Neuronal stem cell (in vitro differentiated cells): ENCODE measurements around the gene TSSK6.

ENCODE experiments used
- DNase-seq: peaks from one replicate; pipeline ENCODE4 v3.0.0-alpha.2; 2013; ENCODE audit warnings: low spot score
- H2AFZ ChIP-seq: one replicate; pipeline ENCODE4 v1.6.1; 2013; ENCODE audit warnings: mild to moderate bottlenecking, low read length, inconsistent platforms
- H2AK5ac ChIP-seq: 2 replicates; pipeline ENCODE4 v1.6.1; 2013; ENCODE audit warnings: low read depth, mild to moderate bottlenecking, inconsistent platforms, low read length, moderate library complexity, mixed read lengths
- H2BK120ac ChIP-seq: 2 replicates; pipeline ENCODE4 v1.6.1; 2013; ENCODE audit warnings: low read depth, mild to moderate bottlenecking, inconsistent platforms, low read length, moderate library complexity, mixed read lengths
- H2BK12ac ChIP-seq: one replicate; pipeline ENCODE4 v1.6.1; 2013; ENCODE audit warnings: low read length, inconsistent platforms
- H2BK15ac ChIP-seq: 2 replicates; pipeline ENCODE4 v1.6.1; 2013; ENCODE audit warnings: mild to moderate bottlenecking, low read length, inconsistent platforms, mixed read lengths
- H2BK5ac ChIP-seq: one replicate; pipeline ENCODE4 v1.6.1; 2013; ENCODE audit warnings: inconsistent platforms, mild to moderate bottlenecking, low read length, moderate library complexity
- H3K14ac ChIP-seq: one replicate; pipeline ENCODE4 v1.6.1; 2013; ENCODE audit warnings: low read length, inconsistent platforms
- H3K18ac ChIP-seq: 2 replicates; pipeline ENCODE4 v1.6.1; 2013; ENCODE audit warnings: low read length, inconsistent platforms
- H3K23ac ChIP-seq: 2 replicates; pipeline ENCODE4 v1.6.1; 2013; ENCODE audit warnings: low read depth, mild to moderate bottlenecking, mixed read lengths, low read length, inconsistent platforms; ENCODE audit not compliant: poor library complexity
- H3K27ac ChIP-seq: replicated peaks from 3 replicates; pipeline ENCODE4 v1.5.1; 2013; ENCODE audit warnings: low read length, inconsistent platforms
- H3K27me3 ChIP-seq, 3 experiments: 2 replicates each; pipeline ENCODE4 v1.6.1; 2013; ENCODE audit warnings: low read length in 3 of 3, mild to moderate bottlenecking in 2 of 3, inconsistent platforms in 1 of 3, low read depth in 1 of 3, mixed read lengths in 1 of 3, moderate library complexity in 1 of 3; ENCODE audit not compliant: control insufficient read depth in 3 of 3, insufficient read depth in 3 of 3
- H3K36me3 ChIP-seq, 2 donors: replicated peaks in 1 of 2; 2 replicates each; pipeline ENCODE4 v1.6.1; 2013; ENCODE audit warnings: low read length in 2 of 2; ENCODE audit not compliant: control insufficient read depth in 2 of 2, insufficient read depth in 2 of 2
- H3K4ac ChIP-seq: 2 replicates; pipeline ENCODE4 v1.6.1; 2013; ENCODE audit warnings: inconsistent platforms, mild to moderate bottlenecking, low read length, moderate library complexity
- H3K4me1 ChIP-seq, 2 donors: 1 replicate in 1 of 2; 2 replicates in 1 of 2; pipeline ENCODE4 v1.6.1; 2013; ENCODE audit warnings: low read length in 2 of 2, low read depth in 1 of 2; ENCODE audit not compliant: control insufficient read depth in 2 of 2, insufficient read depth in 1 of 2
- H3K4me2 ChIP-seq: one replicate; pipeline ENCODE4 v1.6.1; 2013; ENCODE audit warnings: mild to moderate bottlenecking, low read length, inconsistent platforms; ENCODE audit not compliant: insufficient read depth, poor library complexity, severe bottlenecking
- H3K4me3 ChIP-seq, 2 donors: 2 replicates each; pipeline ENCODE4 v1.5.1; 2013; ENCODE audit warnings: low read length in 2 of 2, mild to moderate bottlenecking in 2 of 2, inconsistent platforms in 1 of 2, moderate library complexity in 1 of 2
- H3K79me1 ChIP-seq: one replicate; pipeline ENCODE4 v1.6.1; 2013; ENCODE audit warnings: low read depth, mild to moderate bottlenecking, inconsistent platforms, low read length, moderate library complexity
- H3K9ac ChIP-seq: one replicate; pipeline ENCODE4 v1.6.1; 2013; ENCODE audit warnings: mild to moderate bottlenecking, low read depth, low read length, inconsistent platforms; ENCODE audit not compliant: poor library complexity
- H3K9me3 ChIP-seq, 2 donors: replicated peaks in 1 of 2; 2 replicates each; pipeline versions ENCODE3 to v1.6.1; 2013; ENCODE audit warnings: low read length in 2 of 2, mild to moderate bottlenecking in 2 of 2, inconsistent platforms in 1 of 2, low read depth in 1 of 2, mixed read lengths in 1 of 2, moderate library complexity in 1 of 2; ENCODE audit not compliant: control insufficient read depth in 2 of 2, insufficient read depth in 1 of 2
- H4K8ac ChIP-seq: one replicate; pipeline ENCODE4 v1.6.1; 2013; ENCODE audit warnings: low read depth, mild to moderate bottlenecking, inconsistent platforms, low read length, moderate library complexity
- H4K91ac ChIP-seq: one replicate; pipeline ENCODE4 v1.6.1; 2013; ENCODE audit warnings: low read length, low read depth, mild to moderate bottlenecking, inconsistent platforms; ENCODE audit not compliant: poor library complexity
- WGBS, 2 donors: extraction: QIAGEN DNeasy Blood & Tissue Kit; methylation state at CpG; one replicate each; pipeline ENCODE4 v1.1.7; 2013; ENCODE audit warnings: missing lambda C conversion rate in 2 of 2, mixed read lengths in 1 of 2; ENCODE audit not compliant: insufficient read length in 2 of 2, insufficient replicate concordance in 1 of 2; ENCODE audit errors: extremely low coverage in 2 of 2; 5-methylcytosine and 5-hydroxymethylcytosine counted together

The TSSK6 gene

GRCh38 chr19:19486343-19487076, 28.8 kb downstream of the TSSK6 start:
- H3K4me1 ChIP-seq: peaks cover 37 to 39% of the 10 kb centered on the region in 2 donors
- no peaks in the 10 kb centered on the region for H3K9me3 ChIP-seq
- H3K36me3 ChIP-seq: peaks cover 16 to 53% of the 10 kb centered on the region in 2 donors
- H4K8ac ChIP-seq: no peak overlapping the region
- no peaks in the 10 kb centered on the region for H3K27me3 ChIP-seq
- peaks cover 24% of the 10 kb centered on the region for H3K79me1 ChIP-seq
- H3K14ac ChIP-seq: no peak overlapping the region
- H4K91ac ChIP-seq: no peak overlapping the region
- H3K4me2 ChIP-seq: no peak overlapping the region
- H3K9ac ChIP-seq: no peak overlapping the region
- no peak overlapping the region for H2BK120ac ChIP-seq
- H3K23ac ChIP-seq: no peak overlapping the region
- H2BK12ac ChIP-seq: no peak overlapping the region
- peak overlapping the region; percentile 6 for H2BK5ac ChIP-seq
- no CpG with 5 or more reads among the region's 15 CpGs for WGBS, 2 donors
- no peak overlapping the region for H3K4me3 ChIP-seq
- no peak for DNase-seq
- H3K4ac ChIP-seq: no peak overlapping the region
- peak overlapping the region; percentile 32 for H3K18ac ChIP-seq
- H2AFZ ChIP-seq: no peak overlapping the region
- H3K27ac ChIP-seq: no peak overlapping the region
- no peak overlapping the region for H2AK5ac ChIP-seq
- H2BK15ac ChIP-seq: no peak overlapping the region

GRCh38 chr19:19485998-19486290, 29.4 kb downstream of the TSSK6 start:
- no peak overlapping the region for H3K18ac ChIP-seq
- no peak overlapping the region for H2BK15ac ChIP-seq
- no peak for DNase-seq
- peaks cover 12 to 53% of the 10 kb centered on the region in 2 donors for H3K36me3 ChIP-seq
- no peak overlapping the region for H3K23ac ChIP-seq
- H3K4ac ChIP-seq: no peak overlapping the region
- H4K91ac ChIP-seq: no peak overlapping the region
- H3K4me3 ChIP-seq: no peak overlapping the region
- no peaks in the 10 kb centered on the region for H3K27me3 ChIP-seq
- no peak overlapping the region for H2BK120ac ChIP-seq
- WGBS, 2 donors: no CpG with 5 or more reads among the region's 5 CpGs
- peaks cover 37 to 39% of the 10 kb centered on the region in 2 donors for H3K4me1 ChIP-seq
- H3K4me2 ChIP-seq: no peak overlapping the region
- H3K27ac ChIP-seq: no peak overlapping the region
- no peaks in the 10 kb centered on the region for H3K9me3 ChIP-seq
- no peak overlapping the region for H2AFZ ChIP-seq
- H4K8ac ChIP-seq: no peak overlapping the region
- H3K9ac ChIP-seq: no peak overlapping the region
- H2BK5ac ChIP-seq: peak overlapping the region; percentile 6
- H2AK5ac ChIP-seq: no peak overlapping the region
- H2BK12ac ChIP-seq: no peak overlapping the region
- peaks cover 22% of the 10 kb centered on the region for H3K79me1 ChIP-seq
- H3K14ac ChIP-seq: no peak overlapping the region

DNA sequence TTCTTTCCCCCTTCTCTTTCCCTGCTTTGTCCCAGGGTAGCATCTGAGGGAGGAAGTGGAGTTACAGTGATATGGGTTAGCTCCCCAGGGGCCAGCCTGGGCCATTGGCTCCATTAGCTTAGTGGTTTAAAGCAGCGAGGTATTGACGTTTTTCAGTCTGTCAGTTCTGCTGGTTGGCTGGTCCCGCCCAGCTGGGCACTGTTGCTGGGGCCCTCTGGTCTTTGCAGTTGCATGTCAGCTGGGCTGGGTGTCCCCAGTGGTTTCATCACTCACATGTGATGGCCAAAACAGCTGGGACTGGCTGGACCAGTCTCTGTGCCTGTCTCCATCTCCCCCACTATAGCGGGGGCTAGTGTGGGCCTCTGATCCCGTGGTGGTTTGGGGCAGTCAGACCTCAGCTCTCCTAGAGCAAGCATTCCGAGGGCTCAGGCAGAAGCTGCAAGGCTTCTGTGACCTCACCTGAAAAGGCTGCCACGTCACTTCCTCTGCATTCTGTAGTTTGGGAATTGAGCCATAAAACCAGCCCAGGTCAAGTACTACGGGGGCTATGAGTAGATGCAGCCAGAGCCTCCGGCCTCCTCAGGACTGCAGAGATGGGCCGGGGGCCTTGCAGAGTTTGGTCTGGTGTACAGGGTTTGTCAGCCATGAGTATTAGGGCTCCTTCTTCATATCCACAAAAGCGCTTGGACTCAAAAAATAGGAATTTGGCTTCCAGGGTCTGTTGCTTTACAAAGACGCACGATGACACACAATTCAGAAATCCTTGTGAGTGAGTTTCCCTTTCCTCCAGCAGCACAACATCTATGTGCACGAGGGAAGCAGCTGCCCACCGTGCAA, 30.0 kb downstream of the TSSK6 start:
- no peak overlapping the region for H2AK5ac ChIP-seq
- no CpG with 5 or more reads among the region's 15 CpGs for WGBS, 2 donors

More for the DNA sequence above, 30.0 kb downstream of the TSSK6 start:
- Histone ChIP-seq H4K8ac (no peak overlapping the region), H3K36me3 (peaks cover 13 to 56% of the 10 kb centered on the region in 2 donors), H3K14ac (no peak overlapping the region), H3K9ac (peak overlapping the region; percentile 27), H3K4me3 (no peak overlapping the region), H4K91ac (no peak overlapping the region), H3K18ac (peak overlapping the region; percentile 19), H3K23ac (no peak overlapping the region), H2BK120ac (no peak overlapping the region), H2AFZ (no peak overlapping the region), H3K79me1 (peaks cover 28% of the 10 kb centered on the region), H2BK12ac (no peak overlapping the region), H3K4me1 (peaks cover 37 to 39% of the 10 kb centered on the region in 2 donors), H3K27me3 (no peaks in the 10 kb centered on the region), H3K4me2 (no peak overlapping the region), H3K4ac (no peak overlapping the region), H2BK5ac (peak overlapping the region; percentile 6), H3K27ac (no peak overlapping the region), H3K9me3 (no peaks in the 10 kb centered on the region), H2BK15ac (no peak overlapping the region)
- DNase-seq: no peak
